ENCODE measurements around the gene NEK7. TPM values are rescaled to one million over a fixed set of nuclear protein-coding genes. Genes with fewer than 3 reads are reported as not detected.

NEK7 gene
- total and polyA plus RNA-seq, 10 donors: 16.9 to 120 (median 73.2) TPM

DNA sequence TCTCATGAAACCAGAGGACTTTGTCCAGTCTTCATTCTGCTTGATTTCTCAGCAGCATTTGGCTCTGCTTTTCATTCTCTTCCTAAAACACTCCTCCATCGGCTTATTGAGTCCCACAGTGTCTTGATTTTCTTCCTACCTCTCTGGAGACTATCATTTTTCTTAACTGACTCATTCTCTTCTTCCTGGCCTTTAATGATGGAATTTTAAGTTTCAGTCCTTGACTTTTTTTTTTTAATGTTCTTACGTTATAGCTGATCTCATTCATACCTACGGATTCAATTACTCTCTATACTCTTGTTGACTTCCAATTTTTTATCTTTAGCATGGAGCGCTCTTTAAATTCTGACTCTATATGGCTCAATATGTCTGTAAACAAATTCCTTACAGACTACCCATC is 111.1 kb downstream of the NEK7 start:
- TF ChIP-seq POLR2AphosphoS5 (IDR thresholded peaks at IDR 0.05): no peak
- no peak for TF ChIP-seq CTCF (IDR thresholded peaks at IDR 0.05 in 8 of 11, conservative IDR thresholded peaks at IDR 0.05 in 3 of 11)
- no peak for TF ChIP-seq POLR2A (IDR thresholded peaks at IDR 0.05)
- H3K27me3 ChIP-seq (replicated peaks in 1 of 7): no peaks in the 10 kb centered on the region
- H3K36me3 ChIP-seq: peaks cover 0 to 44% (median 0%) of the 10 kb centered on the region in 6 donors
- H3K4me1 ChIP-seq: peaks cover 0 to 33% (median 3%) of the 10 kb centered on the region in 6 donors
- WGBS, 5 donors: 93 to 97% (median 95%) methylated on average over 4 of the region's 4 CpGs
- H3K4me3 ChIP-seq: no peak overlapping the region
- intact Hi-C loops (cut with DNase I; ENCODE audit: low total_unique reads): no loop called here
- H3K27ac ChIP-seq: no peak overlapping the region
- no peak for DNase-seq
- H3K9me3 ChIP-seq: no peaks in the 10 kb centered on the region

GRCh38 chr1:198268784-198269645 is 112.2 kb downstream of the NEK7 start:
- intact Hi-C loops (cut with DNase I; ENCODE audit: low total_unique reads): no loop called here
- peaks cover 5 to 44% (median 7%) of the 10 kb centered on the region in 6 donors for H3K4me1 ChIP-seq

DNA sequence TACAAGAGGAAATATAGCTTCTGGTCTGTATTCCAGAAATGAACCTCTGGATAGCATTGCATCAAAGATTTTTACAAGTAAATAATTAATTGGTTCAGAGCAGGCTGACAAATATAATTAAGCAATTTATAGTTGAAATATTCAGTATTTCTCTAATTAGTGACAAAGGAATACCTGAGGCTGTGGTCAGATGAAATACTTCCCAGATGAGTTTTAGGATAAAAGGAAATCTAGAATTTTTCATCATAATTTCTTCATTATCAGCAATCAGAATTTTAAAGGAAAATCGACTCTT is 112.8 kb downstream of the NEK7 start:
- H3K4me3 ChIP-seq: no peak overlapping the region
- peaks cover 6 to 49% (median 8%) of the 10 kb centered on the region in 6 donors for H3K4me1 ChIP-seq
- WGBS, 5 donors: 86 to 95% (median 93%) methylated on average over 1 of the region's 1 CpG
- no peaks in the 10 kb centered on the region for H3K9me3 ChIP-seq
- TF ChIP-seq POLR2AphosphoS5 (IDR thresholded peaks at IDR 0.05): no peak
- intact Hi-C loops (cut with DNase I; ENCODE audit: low total_unique reads): no loop called here
- no peak overlapping the region for H3K27ac ChIP-seq
- H3K36me3 ChIP-seq: peaks cover 0 to 35% (median 0%) of the 10 kb centered on the region in 6 donors
- DNase-seq: no peak
- H3K27me3 ChIP-seq (replicated peaks in 1 of 7): no peaks in the 10 kb centered on the region

More at GRCh38 chr1:198268784-198269645, 112.2 kb downstream of the NEK7 start:
- H3K27me3 ChIP-seq (replicated peaks in 1 of 7): no peaks in the 10 kb centered on the region
- 36 to 55% (median 51%) methylated on average over 3 of the region's 3 CpGs for WGBS, 5 donors
- H3K9me3 ChIP-seq: no peaks in the 10 kb centered on the region
- DNase-seq: no peak
- H3K36me3 ChIP-seq: peaks cover 0 to 41% (median 0%) of the 10 kb centered on the region in 6 donors
- no peak overlapping the region for H3K4me3 ChIP-seq
- TF ChIP-seq CTCF (IDR thresholded peaks at IDR 0.05 in 8 of 11, conservative IDR thresholded peaks at IDR 0.05 in 3 of 11): no peak
- TF ChIP-seq POLR2A (IDR thresholded peaks at IDR 0.05): no peak
- no peak overlapping the region for H3K27ac ChIP-seq

DNA sequence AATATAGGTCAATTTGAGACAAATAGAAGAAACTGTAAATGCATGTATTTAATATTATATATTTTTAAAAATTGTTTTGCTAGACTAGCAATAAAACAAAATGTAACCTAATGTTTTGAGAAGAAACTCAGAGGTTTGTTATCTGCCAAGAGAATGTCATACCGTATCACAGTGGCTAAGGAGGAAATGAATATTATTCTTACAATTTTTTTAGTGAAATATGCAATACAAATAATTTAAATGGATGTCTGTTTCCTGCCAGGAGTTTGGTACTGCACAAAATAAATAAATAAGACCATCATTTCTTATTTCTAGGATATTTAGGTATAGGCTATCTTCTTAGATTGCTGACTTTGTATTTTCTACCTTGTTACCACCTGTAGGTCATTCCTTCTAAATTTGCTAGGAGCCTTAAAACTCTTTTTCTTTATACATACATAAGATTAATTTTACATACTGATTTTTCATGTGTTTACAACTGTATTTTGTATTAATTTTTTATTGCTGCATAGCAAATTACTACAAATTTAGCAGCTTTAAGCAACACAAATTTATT is 113.6 kb downstream of the NEK7 start:
- TF ChIP-seq POLR2A (IDR thresholded peaks at IDR 0.05) (no peak), CTCF (IDR thresholded peaks at IDR 0.05 in 8 of 11, conservative IDR thresholded peaks at IDR 0.05 in 3 of 11) (no peak), POLR2AphosphoS5 (IDR thresholded peaks at IDR 0.05) (no peak)
- 42 to 74% (median 70%) methylated on average over 1 of the region's 1 CpG for WGBS, 5 donors

More for the DNA sequence above, 113.6 kb downstream of the NEK7 start:
- no peak for DNase-seq
- Histone ChIP-seq H3K27me3 (replicated peaks in 1 of 7) (no peaks in the 10 kb centered on the region), H3K27ac (no peak overlapping the region), H3K9me3 (no peaks in the 10 kb centered on the region), H3K4me1 (peaks cover 6 to 45% (median 8%) of the 10 kb centered on the region in 6 donors), H3K4me3 (no peak overlapping the region), H3K36me3 (peaks cover 0 to 27% (median 0%) of the 10 kb centered on the region in 6 donors)
- intact Hi-C loops (cut with DNase I; ENCODE audit: low total_unique reads): no loop called here

Data from spleen (tissue), 11 donors.